Activated T-helper 17 cell treated with anti-CD3 and anti-CD28 coated beads, Interleukin-2, amount 50 U/mL, for 72 hours (primary cell): ENCODE data around the gene USP22. TPM values are rescaled to one million over a fixed set of nuclear protein-coding genes. Genes with fewer than 3 reads are reported as not detected.

ENCODE experiments used
- ATAC-seq: fragments of 150-1000 bp; cut with Tn5 transposase; replicated peaks from 2 replicates; pipeline ENCODE4 v1.10.0; 2021; ENCODE audit warnings: mild to moderate bottlenecking, moderate library complexity
- H3K27ac Mint-ChIP-seq: one replicate; pipeline ENCODE4 v1.8.0; 2022; ENCODE audit warnings: mixed read lengths
- H3K27me3 Mint-ChIP-seq: one replicate; pipeline ENCODE4 v1.8.0; 2022; ENCODE audit warnings: mixed read lengths
- H3K36me3 Mint-ChIP-seq: one replicate; pipeline ENCODE4 v1.8.0; 2022; ENCODE audit warnings: low read depth, mild to moderate bottlenecking, mixed read lengths
- H3K4me1 Mint-ChIP-seq: one replicate; pipeline ENCODE4 v1.8.0; 2022; ENCODE audit warnings: mixed read lengths
- H3K4me3 Mint-ChIP-seq: one replicate; pipeline ENCODE4 v1.8.0; 2022; ENCODE audit warnings: mild to moderate bottlenecking, mixed read lengths
- H3K9me3 Mint-ChIP-seq: one replicate; pipeline ENCODE4 v1.8.0; 2022; ENCODE audit warnings: mixed read lengths
- total RNA-seq, 2 donors: library from RNA; stranded (reverse); gene quantifications; one replicate each; pipeline ENCODE4 v1.2.3, GENCODE V29; 2022

USP22 gene
- total RNA-seq, 2 donors from 2014 or later = 136 to 143 TPM

DNA sequence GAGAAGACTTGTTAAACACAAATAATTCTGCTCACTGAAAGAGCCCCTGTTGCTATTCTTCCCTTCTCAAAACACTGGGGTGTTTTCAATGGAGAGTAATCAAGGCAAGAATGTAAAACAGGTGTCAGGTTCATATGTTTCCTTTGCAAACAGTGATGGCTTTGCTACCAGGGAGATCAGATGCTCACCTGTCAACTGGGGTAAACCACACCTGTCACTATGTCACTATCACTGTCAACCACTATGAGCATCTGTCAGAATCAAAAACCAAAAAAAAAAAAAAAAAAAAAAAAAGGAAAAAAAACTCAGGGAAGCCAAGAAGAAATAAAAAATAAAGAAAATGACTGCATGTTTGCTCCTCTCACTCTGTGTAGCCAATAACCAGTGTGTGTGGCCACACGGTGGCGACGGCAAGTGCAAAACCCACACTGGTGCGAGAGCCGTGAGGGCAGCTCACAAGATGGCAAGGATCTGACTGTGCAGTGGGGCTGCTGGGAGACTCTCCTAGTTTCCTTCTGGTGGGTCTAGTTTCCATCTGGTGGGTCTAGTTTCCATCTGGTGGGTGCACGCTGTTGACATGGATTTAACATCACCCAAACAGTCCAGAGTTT, 22.7 kb downstream of the USP22 start:
- Mint-ChIP-seq H3K27ac (peak overlapping the region; percentile 44), H3K9me3 (no peaks in the 10 kb centered on the region), H3K36me3 (peaks cover 96% of the 10 kb centered on the region), H3K4me3 (no peak overlapping the region), H3K4me1 (peaks cover 22% of the 10 kb centered on the region), H3K27me3 (no peaks in the 10 kb centered on the region)
- ATAC-seq = peak; percentile 60

DNA sequence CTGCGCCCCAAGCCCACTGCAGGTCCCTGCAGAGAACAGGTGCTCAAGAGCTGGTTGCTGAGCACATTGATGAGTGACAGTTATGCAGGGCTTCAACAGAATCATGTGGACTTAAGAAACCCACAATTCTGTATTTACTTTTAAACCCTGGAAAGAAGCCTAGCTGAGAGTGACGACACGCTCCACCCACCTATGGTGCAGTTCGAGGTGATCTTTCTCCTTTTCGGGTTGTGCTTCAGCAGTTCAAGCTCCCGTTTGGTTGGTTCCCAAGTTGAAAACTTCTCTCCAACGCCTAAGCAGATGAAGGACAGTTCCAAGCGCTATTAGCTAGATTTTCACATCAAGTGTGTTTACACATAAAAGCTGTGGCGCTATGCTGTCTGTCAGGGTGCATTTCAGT, 23.9 kb downstream of the USP22 start:
- no peak for ATAC-seq
- no peaks in the 10 kb centered on the region for H3K27me3 Mint-ChIP-seq
- no peaks in the 10 kb centered on the region for H3K9me3 Mint-ChIP-seq
- H3K4me1 Mint-ChIP-seq = peaks cover 17% of the 10 kb centered on the region
- peaks cover 96% of the 10 kb centered on the region for H3K36me3 Mint-ChIP-seq
- H3K27ac Mint-ChIP-seq = no peak overlapping the region
- no peak overlapping the region for H3K4me3 Mint-ChIP-seq

DNA sequence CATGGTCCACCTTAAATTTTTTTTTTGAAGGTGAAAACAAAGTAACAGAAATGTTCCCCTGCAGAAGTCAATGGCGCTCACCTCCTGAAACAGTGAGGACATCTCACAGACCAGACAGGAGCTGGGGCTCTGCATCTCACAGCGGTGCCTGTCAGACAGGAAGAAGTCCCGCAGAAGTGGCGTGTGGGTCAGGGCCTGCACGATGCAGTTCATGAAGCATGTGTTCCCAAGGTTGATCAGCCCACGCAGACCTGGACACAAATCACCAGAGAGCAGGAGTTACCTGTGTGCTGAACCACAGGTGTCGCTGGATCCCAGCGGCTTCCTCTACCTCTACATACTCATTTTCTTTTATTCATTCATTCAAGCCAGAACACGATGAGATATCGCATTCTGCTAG, 24.9 kb downstream of the USP22 start:
- Mint-ChIP-seq H3K27me3 (no peaks in the 10 kb centered on the region), H3K4me3 (no peak overlapping the region), H3K4me1 (peaks cover 11% of the 10 kb centered on the region), H3K9me3 (no peaks in the 10 kb centered on the region), H3K27ac (no peak overlapping the region), H3K36me3 (peaks cover 96% of the 10 kb centered on the region)
- no peak for ATAC-seq

DNA sequence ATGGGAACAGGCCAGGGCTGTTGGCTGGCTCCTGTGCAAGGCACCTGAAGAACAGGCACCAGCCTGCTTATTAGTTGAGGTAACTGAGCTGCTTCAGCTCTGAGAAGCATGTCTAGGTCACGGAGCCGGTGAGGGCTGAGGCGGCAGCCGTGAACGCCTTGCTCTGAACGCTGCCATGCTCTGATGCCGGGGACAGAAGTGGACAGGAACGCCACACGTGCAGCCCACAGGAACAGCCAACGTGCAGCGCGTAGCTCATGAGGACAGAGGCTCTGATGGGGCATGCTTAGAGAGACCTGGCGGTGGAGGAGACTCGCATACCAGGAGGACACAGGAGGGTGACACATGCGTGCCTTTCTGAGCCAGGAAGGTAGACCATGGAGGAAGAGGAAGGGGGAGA, 25.6 kb downstream of the USP22 start:
- Mint-ChIP-seq H3K4me1 (peaks cover 8% of the 10 kb centered on the region), H3K4me3 (no peak overlapping the region), H3K27ac (no peak overlapping the region), H3K9me3 (no peaks in the 10 kb centered on the region), H3K27me3 (no peaks in the 10 kb centered on the region), H3K36me3 (peaks cover 96% of the 10 kb centered on the region)
- ATAC-seq = no peak

DNA sequence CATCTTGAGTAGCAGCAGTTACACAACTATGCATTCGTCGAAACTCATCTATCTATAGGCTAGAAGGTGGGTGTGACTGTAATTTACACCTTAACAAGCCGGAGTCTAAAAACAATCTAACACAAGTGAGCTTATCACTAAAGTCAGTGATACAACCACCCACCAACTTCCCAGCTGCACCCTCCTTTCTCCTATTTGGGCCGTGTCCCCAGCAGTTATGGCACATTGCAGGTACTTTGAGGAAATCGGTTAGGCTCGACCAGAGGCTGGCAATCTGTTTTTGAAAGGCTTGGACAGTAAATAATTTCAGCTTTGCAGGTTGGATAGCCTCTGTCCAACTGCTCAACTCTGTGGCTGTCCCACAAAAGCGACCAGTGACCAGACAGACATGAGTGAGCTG, 26.0 kb downstream of the USP22 start:
- H3K27ac Mint-ChIP-seq = peak overlapping the region; percentile 61
- H3K4me3 Mint-ChIP-seq = no peak overlapping the region
- H3K36me3 Mint-ChIP-seq = peaks cover 100% of the 10 kb centered on the region
- no peak for ATAC-seq
- H3K27me3 Mint-ChIP-seq = no peaks in the 10 kb centered on the region
- H3K4me1 Mint-ChIP-seq = peaks cover 8% of the 10 kb centered on the region
- H3K9me3 Mint-ChIP-seq = no peaks in the 10 kb centered on the region

DNA sequence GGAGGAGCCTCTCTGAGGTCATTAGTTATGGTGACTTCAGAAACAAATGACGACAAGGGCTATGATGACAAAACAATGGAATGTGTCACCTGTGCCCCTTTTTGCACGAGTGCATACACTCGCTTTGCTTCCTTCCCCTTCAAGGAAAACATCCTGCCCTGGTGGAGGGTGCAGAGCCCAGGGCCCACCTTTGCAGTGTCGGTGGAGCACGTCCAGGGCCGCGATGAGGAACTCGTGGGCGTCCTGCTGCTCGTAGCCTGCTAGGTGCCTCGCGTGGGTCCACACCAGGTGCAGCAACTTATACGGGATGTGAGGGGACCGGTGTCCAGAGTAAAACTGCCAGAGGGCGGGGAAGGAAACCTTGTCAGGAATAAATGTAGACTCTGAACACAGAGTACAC, 27.2 kb downstream of the USP22 start:
- peaks cover 100% of the 10 kb centered on the region for H3K36me3 Mint-ChIP-seq
- H3K4me1 Mint-ChIP-seq = peaks cover 8% of the 10 kb centered on the region
- H3K27me3 Mint-ChIP-seq = no peaks in the 10 kb centered on the region
- H3K9me3 Mint-ChIP-seq = no peaks in the 10 kb centered on the region
- H3K27ac Mint-ChIP-seq = no peak overlapping the region
- no peak for ATAC-seq
- no peak overlapping the region for H3K4me3 Mint-ChIP-seq

DNA sequence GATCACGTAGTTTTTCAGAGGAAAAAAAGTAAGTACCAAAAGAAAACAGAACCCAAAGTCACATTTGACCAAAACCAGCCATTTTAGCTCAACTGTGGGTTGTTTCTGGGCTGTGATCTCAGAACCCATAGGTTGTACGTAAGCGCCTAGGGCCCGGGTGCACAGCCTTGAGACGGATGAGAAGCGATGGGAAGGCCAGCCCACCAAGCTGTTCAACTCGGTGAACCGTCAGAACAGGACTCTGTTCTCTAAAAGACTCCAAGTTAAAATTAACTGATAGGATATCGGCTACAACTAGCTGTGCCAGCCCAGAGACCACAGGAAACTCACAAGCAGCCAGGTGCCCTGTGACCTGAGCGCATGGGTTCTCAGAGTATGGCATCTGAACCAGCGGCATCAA, 28.3 kb downstream of the USP22 start:
- H3K27ac Mint-ChIP-seq = no peak overlapping the region
- H3K36me3 Mint-ChIP-seq = peaks cover 100% of the 10 kb centered on the region
- H3K4me1 Mint-ChIP-seq = peaks cover 8% of the 10 kb centered on the region
- no peaks in the 10 kb centered on the region for H3K27me3 Mint-ChIP-seq
- H3K4me3 Mint-ChIP-seq = no peak overlapping the region
- H3K9me3 Mint-ChIP-seq = no peaks in the 10 kb centered on the region
- no peak for ATAC-seq

DNA sequence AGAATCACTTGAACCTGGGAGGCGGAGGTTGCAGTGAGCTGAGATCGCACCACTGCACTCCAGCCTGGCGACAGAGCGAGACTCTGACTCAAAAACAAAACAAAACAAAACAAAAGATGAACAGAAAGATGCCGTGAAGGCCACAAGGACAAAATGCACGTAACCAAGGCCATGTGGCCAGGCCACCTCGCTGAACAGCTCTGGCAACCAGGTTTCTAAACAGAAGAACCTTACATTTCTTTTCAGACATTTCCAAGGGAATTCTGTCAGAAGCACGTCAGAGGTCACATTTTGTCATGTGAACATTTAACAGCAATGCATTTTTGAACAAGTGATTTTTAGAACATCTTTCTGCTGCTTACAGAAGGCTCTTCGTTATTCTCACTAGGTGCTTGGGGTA, 28.8 kb downstream of the USP22 start:
- no peaks in the 10 kb centered on the region for H3K9me3 Mint-ChIP-seq
- no peak overlapping the region for H3K27ac Mint-ChIP-seq
- H3K4me3 Mint-ChIP-seq = no peak overlapping the region
- H3K4me1 Mint-ChIP-seq = peaks cover 8% of the 10 kb centered on the region
- H3K36me3 Mint-ChIP-seq = peaks cover 100% of the 10 kb centered on the region
- H3K27me3 Mint-ChIP-seq = no peaks in the 10 kb centered on the region
- no peak for ATAC-seq

DNA sequence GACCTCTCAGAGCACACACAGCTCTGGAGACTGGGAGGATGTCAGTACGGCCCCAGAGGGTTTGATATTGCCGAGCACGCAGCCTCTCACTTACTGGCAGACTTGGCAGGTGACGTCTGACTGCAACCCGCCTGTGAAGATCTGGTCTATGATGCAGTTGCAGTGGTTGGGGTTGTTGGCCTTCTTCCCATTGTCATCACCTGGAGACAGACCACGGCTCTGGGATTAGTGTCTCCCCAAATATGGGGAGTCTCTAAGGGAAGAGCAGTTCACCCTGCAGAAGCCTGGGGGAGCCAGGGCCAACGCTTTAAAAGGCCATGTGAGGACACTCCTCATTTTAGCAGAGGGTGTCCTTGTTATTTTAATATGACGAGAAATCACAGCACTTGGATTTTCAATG, 30.1 kb downstream of the USP22 start:
- Mint-ChIP-seq H3K27me3 (no peaks in the 10 kb centered on the region), H3K4me3 (no peak overlapping the region), H3K36me3 (peaks cover 100% of the 10 kb centered on the region), H3K27ac (no peak overlapping the region), H3K9me3 (no peaks in the 10 kb centered on the region), H3K4me1 (peaks cover 8% of the 10 kb centered on the region)
- ATAC-seq = no peak

DNA sequence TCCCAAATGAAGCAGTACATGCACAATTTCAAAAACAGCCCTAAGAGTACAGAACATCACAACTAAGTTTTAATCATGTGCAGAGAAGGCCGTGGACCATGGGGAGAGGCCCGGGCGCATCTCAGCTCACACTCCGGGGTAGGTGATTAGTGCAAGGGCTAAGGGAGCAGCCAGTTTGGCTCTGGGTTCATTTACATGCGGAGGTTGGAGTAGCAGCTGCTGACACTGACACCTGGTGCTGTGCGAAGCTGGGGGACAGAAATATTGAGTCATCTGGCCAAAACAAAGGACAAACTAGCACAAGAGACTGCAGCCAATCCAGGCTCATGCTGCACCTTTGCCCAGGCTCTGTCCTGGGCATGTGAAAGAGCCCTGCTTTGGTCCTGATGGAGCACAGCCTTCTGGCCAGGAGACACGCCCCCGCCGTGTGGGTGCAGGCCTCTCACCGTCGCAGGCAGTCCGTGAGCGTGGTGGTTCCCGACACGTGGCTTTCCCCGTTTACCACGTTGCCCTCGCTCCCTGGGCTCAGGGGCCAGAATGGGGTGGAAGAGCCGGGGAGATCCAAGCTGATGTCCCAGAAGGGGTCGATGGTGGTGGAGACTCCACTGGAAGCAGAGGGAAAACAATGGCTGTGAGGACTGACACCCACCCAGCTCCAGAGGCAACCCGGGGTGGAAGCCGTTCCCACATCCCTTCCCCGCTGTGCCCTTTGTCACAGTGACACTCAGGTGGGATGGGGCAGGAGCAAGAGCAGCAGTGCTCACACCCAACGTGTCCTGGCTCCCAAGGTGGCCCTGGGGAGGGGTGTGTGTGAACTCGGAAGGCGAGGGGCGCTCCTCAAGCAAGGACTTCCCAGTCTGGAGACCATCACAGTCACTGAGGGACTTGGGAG, 31.9 kb downstream of the USP22 start:
- Mint-ChIP-seq H3K27ac (no peak overlapping the region), H3K27me3 (no peaks in the 10 kb centered on the region), H3K9me3 (no peaks in the 10 kb centered on the region), H3K4me3 (no peak overlapping the region), H3K4me1 (peaks cover under 1% of the 10 kb centered on the region), H3K36me3 (peaks cover 100% of the 10 kb centered on the region)
- ATAC-seq = no peak

DNA sequence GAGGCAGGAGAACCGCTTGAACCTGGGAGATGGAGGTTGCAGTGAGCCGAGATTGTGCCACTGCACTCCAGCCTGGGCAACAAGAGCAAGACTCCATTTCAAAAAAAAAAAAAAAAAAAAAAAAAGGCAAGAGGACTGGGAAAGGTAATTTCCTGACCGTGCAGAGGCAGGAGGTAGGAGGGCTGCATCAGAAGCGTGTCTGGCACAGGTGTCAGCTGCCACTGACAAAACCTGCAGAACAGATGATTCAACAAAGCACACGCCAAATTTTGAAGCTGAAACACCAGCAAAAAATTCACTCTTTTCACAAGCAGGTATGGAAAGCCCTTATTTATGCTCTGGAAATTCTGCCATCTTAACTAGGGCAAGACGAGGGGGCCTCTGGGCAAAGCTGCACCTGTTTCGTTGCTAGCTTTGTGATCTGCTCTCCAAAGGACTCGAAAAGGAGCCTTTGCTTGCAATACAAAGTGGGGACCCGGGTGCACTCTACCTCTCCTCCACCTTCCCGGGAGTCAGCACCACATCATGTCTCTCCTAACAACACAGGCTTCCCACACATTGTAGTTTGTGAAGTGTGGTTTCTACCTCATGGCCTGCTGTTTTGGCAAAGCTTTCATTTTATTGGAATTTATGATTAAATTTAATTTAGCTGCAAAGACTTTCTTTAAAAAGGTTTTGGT, 33.7 kb downstream of the USP22 start:
- no peaks in the 10 kb centered on the region for H3K4me1 Mint-ChIP-seq
- no peak overlapping the region for H3K27ac Mint-ChIP-seq
- peaks cover 100% of the 10 kb centered on the region for H3K36me3 Mint-ChIP-seq
- no peaks in the 10 kb centered on the region for H3K27me3 Mint-ChIP-seq
- H3K9me3 Mint-ChIP-seq = no peaks in the 10 kb centered on the region
- no peak for ATAC-seq
- H3K4me3 Mint-ChIP-seq = no peak overlapping the region

DNA sequence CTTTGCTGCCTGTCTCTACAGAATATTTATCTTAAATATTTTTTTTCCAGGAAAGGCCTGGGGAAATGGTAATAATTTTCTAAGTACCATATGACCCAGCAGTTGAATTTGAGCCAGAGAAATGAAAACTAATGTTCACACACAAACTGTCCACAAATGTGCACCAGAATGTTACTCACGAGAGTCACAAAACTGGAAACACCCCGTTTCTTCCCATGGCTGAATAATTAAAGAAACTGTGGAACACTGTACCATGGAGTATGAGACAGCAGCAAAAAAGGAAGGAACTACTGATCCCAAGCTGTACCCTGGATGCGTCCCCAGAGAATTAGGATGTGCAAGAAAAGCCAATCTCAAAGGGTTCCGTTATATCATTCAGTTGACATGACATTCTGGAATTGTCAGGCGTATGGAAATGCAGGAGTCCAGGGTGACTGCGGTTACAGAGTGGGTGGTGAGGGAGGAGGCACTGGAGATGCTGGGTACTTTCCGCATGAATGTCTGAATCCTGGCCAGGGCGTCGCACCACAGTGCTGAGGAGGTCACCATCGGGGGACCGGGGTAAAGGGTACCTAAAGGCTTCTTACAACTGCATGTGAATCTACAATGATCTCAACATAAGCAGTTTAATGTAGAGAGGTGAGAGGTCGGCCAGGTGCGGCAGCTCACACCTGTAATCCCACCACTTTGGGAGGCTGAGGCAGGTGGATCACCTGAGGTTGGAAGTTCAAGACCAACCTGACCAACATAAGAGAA, 34.5 kb downstream of the USP22 start:
- Mint-ChIP-seq H3K27me3 (no peaks in the 10 kb centered on the region), H3K9me3 (no peaks in the 10 kb centered on the region), H3K27ac (no peak overlapping the region), H3K4me3 (no peak overlapping the region), H3K4me1 (no peaks in the 10 kb centered on the region), H3K36me3 (peaks cover 100% of the 10 kb centered on the region)
- no peak for ATAC-seq

DNA sequence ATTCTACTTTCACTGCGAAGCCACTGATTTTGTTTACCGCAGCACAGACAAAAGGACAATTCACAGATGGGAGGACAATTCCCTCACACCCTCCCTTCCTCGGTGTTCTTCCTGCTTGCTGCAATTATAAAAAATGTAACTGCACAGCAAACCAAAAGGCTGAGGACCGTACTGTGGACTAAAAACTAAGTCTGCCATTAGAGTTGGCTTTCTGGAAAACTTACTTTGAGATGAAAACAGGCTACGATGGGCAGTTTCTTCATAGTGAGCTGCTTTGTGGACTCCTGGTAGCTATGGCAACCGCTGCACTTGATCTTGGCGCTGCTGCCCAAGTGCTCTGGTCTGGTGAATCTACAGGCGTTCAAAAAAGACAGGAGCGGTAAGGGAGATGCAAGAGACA, 35.2 kb downstream of the USP22 start:
- no peaks in the 10 kb centered on the region for H3K4me1 Mint-ChIP-seq
- H3K27me3 Mint-ChIP-seq = no peaks in the 10 kb centered on the region
- ATAC-seq = no peak
- H3K9me3 Mint-ChIP-seq = no peaks in the 10 kb centered on the region
- peaks cover 100% of the 10 kb centered on the region for H3K36me3 Mint-ChIP-seq
- H3K4me3 Mint-ChIP-seq = no peak overlapping the region
- H3K27ac Mint-ChIP-seq = no peak overlapping the region

DNA sequence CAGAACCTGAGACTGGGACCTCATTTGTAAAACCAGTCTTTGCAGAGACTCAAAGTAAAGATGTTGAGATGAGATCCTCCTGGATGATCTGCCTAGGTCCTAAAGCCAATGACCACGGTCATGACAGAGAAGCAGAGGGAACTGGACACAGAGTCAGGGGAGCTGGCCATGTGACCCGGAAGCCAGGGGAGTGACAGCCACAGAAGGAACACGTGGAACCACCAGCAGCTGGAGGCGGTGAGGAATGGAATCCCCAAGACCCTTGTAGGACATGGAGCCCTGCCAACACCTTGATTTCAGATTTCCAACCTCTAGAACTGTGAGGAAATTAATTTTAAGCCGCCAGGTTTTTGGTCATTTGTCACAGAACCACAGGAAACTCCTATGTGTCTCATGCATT, 37.0 kb downstream of the USP22 start:
- no peak for ATAC-seq
- Mint-ChIP-seq H3K4me1 (no peaks in the 10 kb centered on the region), H3K9me3 (no peaks in the 10 kb centered on the region), H3K36me3 (peaks cover 100% of the 10 kb centered on the region), H3K27me3 (no peaks in the 10 kb centered on the region), H3K4me3 (no peak overlapping the region), H3K27ac (no peak overlapping the region)
